Measurements from ENCODE around the gene TULP1.

GRCh38 chr6:35552285-35552917, 39.7 kb upstream of the TULP1 start:
- TF ChIP-seq, protein P1, sequence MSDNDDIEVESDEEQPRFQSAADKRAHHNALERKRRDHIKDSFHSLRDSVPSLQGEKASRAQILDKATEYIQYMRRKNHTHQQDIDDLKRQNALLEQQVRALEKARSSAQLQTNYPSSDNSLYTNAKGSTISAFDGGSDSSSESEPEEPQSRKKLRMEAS (IDR thresholded peaks at IDR 0.05): no peak
- TF ChIP-seq EP300 (IDR thresholded peaks at IDR 0.05; ENCODE audit: borderline replicate concordance) (no peak), NFIC (IDR thresholded peaks at IDR 0.05) (no peak), REST (IDR thresholded peaks at IDR 0.05; ENCODE audit: low read depth) (no peak), YY1 (IDR thresholded peaks at IDR 0.05; ENCODE audit: low read depth) (no peak), TAF1 (IDR thresholded peaks at IDR 0.05; ENCODE audit: low read depth) (no peak), CREB1 (IDR thresholded peaks at IDR 0.05; ENCODE audit: low read depth) (no peak), FOXM1 (IDR thresholded peaks at IDR 0.05; ENCODE audit: borderline replicate concordance, low read depth) (no peak), USF1 (IDR thresholded peaks at IDR 0.05) (no peak), EGR1 (IDR thresholded peaks at IDR 0.05) (no peak), RAD21 (IDR thresholded peaks at IDR 0.05; ENCODE audit: low read depth) (peak; percentile 78), ZBTB7A (IDR thresholded peaks at IDR 0.05; ENCODE audit: low read depth) (no peak), CEBPB (IDR thresholded peaks at IDR 0.05) (no peak), TCF12 (IDR thresholded peaks at IDR 0.05; ENCODE audit: low read depth) (no peak)

Data from Ishikawa (cell line).